Mesendoderm (in vitro differentiated cells): ENCODE data around the gene FMO1. TPM values are rescaled to one million over a fixed set of nuclear protein-coding genes. Genes with fewer than 3 reads are reported as not detected.

Experiments used
- DNase-seq: peaks from one replicate; pipeline ENCODE4 v3.0.0; 2013
- H2AK5ac ChIP-seq: 2 replicates; pipeline ENCODE4 v1.6.1; 2013; ENCODE audit warnings: low read length, inconsistent platforms
- H2BK120ac ChIP-seq: 2 replicates; pipeline ENCODE4 v1.6.1; 2013; ENCODE audit warnings: low read depth, mild to moderate bottlenecking, low read length, moderate library complexity, mixed read lengths
- H2BK15ac ChIP-seq: replicated peaks from 2 replicates; pipeline ENCODE4 v1.6.1; 2013; ENCODE audit warnings: low read depth, mild to moderate bottlenecking, moderate library complexity
- H2BK5ac ChIP-seq: 2 replicates; pipeline ENCODE4 v1.6.1; 2013; ENCODE audit warnings: low read length, inconsistent platforms
- H3K18ac ChIP-seq: 2 replicates; pipeline ENCODE4 v1.6.1; 2013; ENCODE audit warnings: mild to moderate bottlenecking, low read length, mixed read lengths
- H3K23ac ChIP-seq: one replicate; pipeline ENCODE4 v1.6.1; 2013; ENCODE audit warnings: low read length
- H3K27ac ChIP-seq: 2 replicates; pipeline ENCODE4 v1.5.1; 2013; ENCODE audit warnings: low read depth, mild to moderate bottlenecking, inconsistent platforms, low read length, moderate library complexity
- H3K27me3 ChIP-seq: 2 replicates; pipeline ENCODE4 v1.6.1; 2013; ENCODE audit warnings: low read length, control low read depth, mild to moderate bottlenecking, inconsistent platforms; ENCODE audit not compliant: insufficient read depth, poor library complexity
- H3K36me3 ChIP-seq: 2 replicates; pipeline ENCODE4 v1.6.1; 2013; ENCODE audit warnings: low read length, inconsistent platforms; ENCODE audit not compliant: control insufficient read depth, insufficient read depth
- H3K4ac ChIP-seq: one replicate; pipeline ENCODE4 v1.6.1; 2013; ENCODE audit warnings: low read depth, mild to moderate bottlenecking, low read length, moderate library complexity
- H3K4me1 ChIP-seq: 2 replicates; pipeline ENCODE4 v1.6.1; 2013; ENCODE audit warnings: low read depth, low read length, inconsistent platforms; ENCODE audit not compliant: control insufficient read depth
- H3K4me2 ChIP-seq: 2 replicates; pipeline ENCODE4 v1.6.1; 2013; ENCODE audit warnings: low read length
- H3K4me3 ChIP-seq: 2 replicates; pipeline ENCODE4 v1.5.1; 2013; ENCODE audit warnings: mild to moderate bottlenecking, low read length
- H3K56ac ChIP-seq: one replicate; pipeline ENCODE4 v1.6.1; 2013; ENCODE audit warnings: low read length
- H3K79me1 ChIP-seq: 2 replicates; pipeline ENCODE4 v1.6.1; 2013; ENCODE audit warnings: low read length, inconsistent platforms
- H3K79me2 ChIP-seq: 2 replicates; pipeline ENCODE4 v1.6.1; 2013; ENCODE audit warnings: mild to moderate bottlenecking, low read length; ENCODE audit not compliant: control insufficient read depth, insufficient read depth
- H3K9ac ChIP-seq: 2 replicates; pipeline ENCODE4 v1.6.1; 2013; ENCODE audit warnings: low read length, inconsistent platforms
- H4K5ac ChIP-seq: one replicate; pipeline ENCODE4 v1.6.1; 2013; ENCODE audit warnings: low read length
- H4K8ac ChIP-seq: one replicate; pipeline ENCODE4 v1.6.1; 2013; ENCODE audit warnings: low read depth, mild to moderate bottlenecking, control low read depth, low read length, moderate library complexity
- WGBS: extraction: QIAGEN DNeasy Blood & Tissue Kit; methylation state at CpG from one replicate; pipeline ENCODE4 v1.1.7; 2013; ENCODE audit warnings: low lambda C conversion rate, missing lambda C conversion rate; ENCODE audit not compliant: insufficient coverage; ENCODE audit errors: extremely low coverage; 5-methylcytosine and 5-hydroxymethylcytosine counted together
- small RNA-seq: library from polyadenylated mRNA; stranded (forward); fragments of <200 nt; extraction: miRNeasy Mini kit (QIAGEN cat#:217004); gene quantifications from one replicate; pipeline ENCODE3, GENCODE V24; 2013; ENCODE audit not compliant: insufficient read depth

Gene FMO1

DNA sequence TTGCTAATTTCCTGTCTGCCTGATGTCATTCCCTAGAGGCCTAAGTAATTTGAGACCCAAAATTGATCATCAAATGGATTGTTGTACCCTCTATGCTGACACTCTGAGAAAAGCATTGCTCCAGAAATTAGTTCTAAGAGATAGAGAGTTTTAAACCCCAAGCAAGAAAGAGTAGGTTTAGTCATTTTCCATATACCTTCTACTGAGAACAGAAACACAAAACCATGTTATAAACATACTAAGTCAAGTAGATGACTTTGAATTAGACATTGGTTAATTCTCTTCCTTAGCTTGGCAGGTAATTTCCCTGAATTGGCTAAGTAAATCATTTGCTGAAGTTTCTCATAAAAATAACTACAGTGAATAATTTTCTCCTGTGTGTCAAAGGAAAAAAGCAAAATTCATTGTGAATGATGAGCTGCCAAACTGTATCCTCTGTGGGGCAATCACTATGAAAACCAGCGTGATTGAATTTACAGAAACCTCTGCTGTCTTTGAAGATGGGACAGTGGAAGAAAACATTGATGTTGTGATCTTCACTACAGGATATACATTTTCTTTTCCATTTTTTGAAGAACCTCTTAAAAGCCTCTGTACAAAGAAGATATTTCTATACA lies 85.8 kb downstream of the FMO1 start:
- Histone ChIP-seq H3K79me2 (no peaks in the 10 kb centered on the region), H3K4me3 (no peak overlapping the region), H3K4me2 (no peak overlapping the region), H3K4ac (no peak overlapping the region), H3K18ac (no peak overlapping the region), H3K4me1 (no peaks in the 10 kb centered on the region), H4K8ac (no peak overlapping the region), H3K23ac (no peak overlapping the region), H3K56ac (no peak overlapping the region), H3K27me3 (no peaks in the 10 kb centered on the region), H3K36me3 (no peaks in the 10 kb centered on the region), H3K9ac (no peak overlapping the region), H3K79me1 (no peaks in the 10 kb centered on the region), H2BK120ac (no peak overlapping the region), H2BK5ac (no peak overlapping the region), H3K27ac (no peak overlapping the region), H2AK5ac (no peak overlapping the region), H4K5ac (no peak overlapping the region), H2BK15ac (no peak overlapping the region)
- WGBS = no CpG with 5 or more reads among the region's 1 CpG
- DNase-seq = no peak

Small RNA genes lying within 50 kb of the gene (small RNA-seq; reads per million reads assigned to genes)
- not detected for gene RF00019
